Activated effector memory CD4-positive, alpha-beta T cell treated with Interleukin-2 at 50 U/mL for 16 hours (primary cell): ENCODE measurements around the gene KLF9.
A peak's percentile ranks its signal among the peaks of the same experiment; 100 is the strongest.

Experiments
- DNase-seq: peaks from one replicate; pipeline ENCODE4 v3.0.0-alpha.2; 2020

Gene KLF9

DNA sequence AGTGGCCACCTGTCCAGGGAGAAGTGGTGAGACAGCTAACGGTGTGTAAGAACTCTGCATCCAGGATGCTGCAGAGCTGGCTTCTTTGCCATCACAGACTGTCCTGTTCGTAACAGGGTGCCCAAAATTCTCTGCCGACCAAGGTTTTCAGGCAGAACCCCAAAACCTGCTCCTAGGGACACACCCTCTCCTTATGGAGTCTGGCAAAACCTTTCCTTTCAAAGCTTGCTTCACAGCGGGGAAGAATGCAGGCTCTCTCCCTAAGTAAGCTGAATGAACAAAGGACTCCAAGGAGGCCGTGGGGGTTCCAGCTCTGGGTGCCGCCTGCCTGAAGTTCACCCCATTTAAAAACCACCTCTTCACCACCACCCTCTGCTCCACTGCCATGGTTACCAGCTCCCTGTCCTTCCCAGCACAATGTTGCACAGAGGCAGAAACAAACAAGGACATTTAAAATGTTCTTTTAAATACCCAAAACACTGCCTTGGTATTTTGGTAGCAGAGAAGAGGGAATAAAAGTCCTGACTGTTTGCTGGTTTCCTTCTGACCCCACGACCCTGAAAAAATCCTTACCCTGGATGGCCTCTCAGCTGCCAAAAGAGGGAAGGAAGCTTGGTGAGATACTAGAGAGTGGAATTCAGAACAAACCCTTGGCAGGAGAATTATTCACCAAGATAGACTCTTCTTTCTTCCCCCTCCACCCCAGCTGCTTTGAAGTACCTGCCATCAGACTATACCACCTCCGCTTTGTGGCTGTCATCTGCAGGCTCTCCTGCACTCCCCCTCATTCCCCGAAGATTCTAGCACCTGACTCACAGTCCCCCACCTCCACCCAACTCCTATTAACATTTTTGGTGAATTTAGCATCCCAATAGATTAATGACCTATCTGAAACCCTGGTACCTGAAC, 7.1 kb upstream of the KLF9 start:
- no peak for DNase-seq

DNA sequence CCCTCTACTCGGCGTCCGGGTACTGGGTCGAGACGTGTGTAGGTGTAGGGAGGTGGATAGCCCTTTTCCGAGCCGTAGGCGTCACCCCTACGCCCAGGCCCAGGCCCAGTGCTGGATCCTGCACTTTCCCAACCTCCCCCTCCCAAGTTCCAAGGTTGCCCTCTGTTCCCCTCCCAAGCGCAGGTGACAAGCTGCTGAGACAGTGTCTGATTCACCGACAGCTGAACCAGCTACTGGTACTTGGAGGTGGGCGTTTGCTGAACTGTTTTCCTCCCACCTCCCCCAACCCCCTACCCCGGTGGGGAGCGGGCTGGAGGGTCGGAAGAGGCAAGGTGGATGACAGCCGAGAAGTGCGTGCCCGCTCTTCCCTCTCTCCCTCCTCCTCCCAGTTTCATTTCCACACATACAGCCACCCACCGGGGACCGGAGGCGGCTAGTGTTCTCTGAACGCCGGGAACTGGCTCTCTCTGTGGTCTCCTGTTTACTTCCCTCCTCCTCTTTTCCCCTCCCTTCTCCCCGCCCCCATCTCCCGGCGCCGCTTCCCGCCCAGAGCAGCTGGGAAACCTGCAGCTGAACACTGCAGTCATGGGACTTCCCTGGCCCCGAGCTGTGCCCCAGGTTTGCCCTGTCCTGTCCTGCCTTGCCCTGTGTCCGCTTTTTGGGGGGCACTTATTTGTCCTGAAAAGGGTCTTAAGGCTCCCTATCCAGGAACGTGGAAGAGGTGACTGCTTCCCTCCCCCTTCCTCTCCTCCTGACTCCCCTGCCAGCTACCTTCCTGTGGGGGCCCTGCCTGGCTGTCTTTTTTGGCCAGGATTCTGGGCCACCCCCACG, 6.2 kb upstream of the KLF9 start:
- DNase-seq, result peak; percentile 31

DNA sequence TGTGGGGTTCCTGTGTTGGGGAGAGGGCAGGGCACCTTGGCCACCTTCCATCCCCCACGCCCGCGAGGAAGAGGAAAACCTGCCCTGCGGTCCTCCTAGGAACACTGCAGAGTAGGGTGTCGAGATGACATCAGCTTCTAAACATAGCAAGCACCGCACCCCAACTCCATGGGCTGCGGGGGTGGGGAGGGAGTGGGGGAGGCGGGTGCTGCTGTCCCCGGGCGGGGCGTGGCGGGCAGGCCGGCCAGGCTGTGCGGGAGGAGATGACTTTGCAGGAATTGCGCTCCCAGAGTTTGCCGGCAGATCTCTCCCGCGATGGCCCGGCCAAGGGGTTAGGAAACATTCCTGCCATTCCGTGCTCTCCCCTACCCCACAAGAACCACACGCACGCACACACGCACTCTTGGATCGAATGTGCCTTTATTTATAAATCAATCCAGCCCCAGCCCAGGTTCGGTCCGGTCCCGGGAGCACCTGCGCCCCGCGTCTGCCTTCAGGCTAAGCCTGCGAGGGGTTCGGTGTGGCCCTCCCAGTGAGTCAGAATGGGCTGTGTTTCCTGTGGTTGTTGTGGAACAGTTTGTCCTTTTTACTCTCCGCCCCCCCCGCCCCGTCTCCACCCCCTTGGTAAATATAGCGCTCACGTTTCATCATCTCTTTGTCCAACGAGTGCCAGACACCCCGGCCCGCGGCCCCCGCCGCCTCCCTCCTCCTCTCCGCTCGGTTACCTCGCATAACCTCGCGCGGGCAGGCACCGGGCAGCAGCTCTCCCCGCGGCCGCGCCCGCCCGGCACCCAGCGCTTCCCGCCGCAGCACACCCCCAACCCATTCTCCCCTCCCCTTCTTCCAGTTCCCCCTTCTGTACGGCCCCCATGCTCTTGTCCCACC, 5.3 kb upstream of the KLF9 start:
- DNase-seq, result peak; percentile 81

DNA sequence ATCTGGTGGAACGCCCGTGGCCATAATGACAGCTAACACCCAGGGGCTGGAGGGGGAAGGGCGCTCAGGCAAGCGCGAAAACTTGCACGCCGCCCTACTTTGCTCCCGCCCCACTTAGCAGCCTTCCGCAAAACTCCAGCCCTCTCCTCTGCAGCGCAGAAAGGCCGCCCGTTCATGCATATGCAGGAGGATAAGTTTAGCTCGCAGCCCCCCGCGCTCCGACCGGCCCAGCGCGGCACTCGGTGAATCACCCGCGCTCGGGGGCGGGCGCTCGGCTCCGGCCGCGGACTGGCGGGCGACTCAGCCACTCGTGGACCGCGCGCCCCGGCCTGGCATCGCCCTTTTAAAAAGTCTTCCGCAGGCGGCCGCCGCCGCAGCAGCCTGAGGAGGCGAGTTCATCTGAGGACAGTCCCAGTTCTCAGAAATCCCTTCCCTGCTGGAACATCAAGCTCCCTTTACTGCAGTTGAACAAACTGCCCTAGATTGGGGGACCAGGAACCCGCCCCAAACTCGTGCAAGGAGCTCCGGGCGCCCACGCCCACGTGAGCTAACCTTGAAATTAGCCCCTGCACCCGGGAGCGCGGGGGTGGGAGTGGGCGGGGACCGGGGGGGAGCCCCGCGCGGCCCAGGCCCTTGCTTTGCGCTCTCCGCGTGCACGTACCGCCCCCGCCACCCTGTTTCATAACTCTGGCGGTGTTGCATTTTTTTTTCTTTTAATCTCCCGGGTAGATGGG, 4.5 kb upstream of the KLF9 start:
- peak; percentile 78 for DNase-seq

DNA sequence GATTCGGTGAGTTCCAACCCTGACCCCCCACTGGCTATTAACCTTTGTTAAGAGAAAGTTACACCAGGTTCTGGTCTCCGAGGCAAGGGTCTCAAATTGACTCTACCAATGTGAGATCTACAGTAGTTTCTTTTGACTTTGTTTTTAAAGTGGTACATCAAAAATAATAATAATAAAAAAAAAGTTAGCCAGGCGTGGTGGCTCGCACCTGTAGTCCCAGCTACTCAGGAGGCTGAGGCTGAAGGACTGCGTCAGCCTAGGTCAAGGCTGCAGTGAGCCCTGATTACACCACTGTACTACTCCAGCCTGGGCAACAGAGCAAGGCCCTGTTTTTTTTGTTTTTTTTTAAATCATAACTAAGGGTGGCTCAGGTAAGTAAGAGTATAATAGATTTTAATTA, 1.0 kb upstream of the KLF9 start:
- DNase-seq, result no peak

DNA sequence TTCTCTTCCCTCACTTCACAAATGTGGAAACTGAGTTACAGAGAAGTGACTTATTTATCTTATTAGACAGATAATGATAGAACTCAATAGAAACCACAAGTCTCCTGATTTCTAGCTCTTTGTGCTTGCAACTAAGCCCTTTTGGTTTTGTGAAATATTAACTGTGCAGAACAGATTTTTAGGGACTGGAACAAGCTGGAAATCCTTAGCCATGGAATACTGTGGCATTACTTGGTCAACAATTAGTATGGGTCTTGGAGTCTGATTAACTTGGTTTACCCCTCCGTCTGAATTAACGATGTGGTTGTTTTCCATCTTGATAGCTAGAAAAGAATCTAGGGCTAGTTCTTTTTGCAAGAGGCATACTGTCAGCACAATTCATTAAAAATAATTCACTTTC, 584 bp upstream of the KLF9 start:
- DNase-seq, result no peak

DNA sequence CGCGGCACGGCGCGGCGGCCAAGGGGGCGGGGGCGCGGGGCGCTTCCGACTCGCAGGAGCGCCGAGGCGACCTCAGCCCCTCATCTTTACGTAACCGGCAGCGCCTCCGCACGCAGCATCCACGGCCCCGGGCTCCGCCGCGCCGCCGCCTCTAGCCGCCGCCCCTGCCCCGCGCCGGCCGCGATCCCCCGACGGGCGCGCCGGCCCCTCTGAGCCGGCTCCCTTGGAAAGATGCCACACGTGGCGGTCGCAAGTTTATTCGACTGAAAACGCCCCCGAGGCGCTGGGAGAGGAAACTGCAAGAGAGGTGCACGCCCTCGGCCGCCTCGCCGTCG, 1.0 kb downstream of the KLF9 start:
- no peak for DNase-seq

DNA sequence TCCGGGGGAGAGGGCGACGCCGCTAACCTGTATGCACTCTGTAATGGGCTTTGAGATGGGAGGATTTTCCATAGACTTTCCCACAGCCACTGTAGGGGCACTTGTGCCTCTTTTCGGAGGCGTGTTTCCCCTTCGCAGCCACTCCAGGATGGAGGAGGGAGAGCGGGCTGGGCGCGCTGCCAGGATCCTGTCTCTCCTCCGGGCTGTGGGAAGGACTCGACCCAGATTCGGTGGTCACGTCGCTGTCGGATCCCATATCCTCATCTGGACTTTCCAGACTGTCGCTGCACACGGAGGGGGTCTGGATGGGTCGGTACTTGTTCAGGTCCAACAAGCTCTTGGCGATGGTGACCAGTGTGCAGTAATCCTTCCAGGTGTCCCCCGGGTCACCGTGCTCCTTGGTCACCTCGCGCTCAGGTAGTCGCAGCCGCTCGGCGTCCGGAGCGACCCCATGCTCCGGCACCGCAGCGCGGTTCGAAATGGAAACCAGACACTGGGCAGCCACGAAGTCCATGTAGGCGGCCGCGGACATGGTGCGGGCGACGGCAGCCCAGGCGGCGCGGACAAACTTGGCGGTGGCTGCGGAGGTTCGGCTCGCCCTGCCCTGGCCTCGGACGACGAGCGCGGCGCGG, 1.5 kb downstream of the KLF9 start:
- DNase-seq, result peak; percentile 36

DNA sequence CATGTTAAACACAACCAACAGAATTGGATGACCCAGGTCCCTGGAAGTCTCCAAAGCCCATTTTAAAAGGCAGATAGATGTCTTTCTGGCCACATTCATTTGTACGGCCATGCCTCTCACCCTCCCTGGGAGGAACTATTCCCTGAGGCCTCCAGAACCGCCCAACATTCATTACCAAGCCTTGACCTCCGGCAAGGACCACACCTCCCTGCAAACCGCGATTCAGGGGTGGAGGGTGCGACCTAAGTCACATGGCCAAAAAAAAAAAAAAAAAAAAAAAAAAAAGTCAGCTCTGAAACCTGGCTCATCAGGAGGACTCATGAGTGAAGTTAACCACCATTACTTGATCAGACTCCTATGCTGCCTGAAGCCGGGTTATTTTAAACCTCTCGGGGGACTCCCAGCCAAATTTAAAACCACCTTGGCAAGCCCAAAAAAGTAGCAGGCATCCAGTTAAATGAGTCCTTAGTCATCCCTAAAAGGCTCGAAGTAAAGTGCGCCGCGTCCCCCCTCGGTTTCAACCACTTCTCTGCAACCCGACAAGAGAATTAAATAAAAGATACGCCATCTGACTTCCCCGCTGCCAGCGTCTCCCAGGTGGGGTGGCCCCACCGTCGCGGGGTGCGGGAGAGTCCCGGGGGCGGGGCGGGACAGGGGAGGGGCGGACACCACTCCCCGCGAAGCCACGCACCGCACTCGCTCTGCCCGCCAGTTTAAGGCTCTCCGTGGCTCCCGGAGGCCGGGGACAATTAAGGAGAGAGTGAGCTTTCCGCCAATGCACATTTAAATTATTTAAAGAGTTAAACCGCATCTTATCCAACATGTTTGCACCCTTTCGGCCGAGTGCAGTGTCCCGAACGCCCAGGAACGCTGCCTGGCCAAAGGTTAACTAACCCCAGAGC, 2.3 kb downstream of the KLF9 start:
- peak; percentile 56 for DNase-seq

DNA sequence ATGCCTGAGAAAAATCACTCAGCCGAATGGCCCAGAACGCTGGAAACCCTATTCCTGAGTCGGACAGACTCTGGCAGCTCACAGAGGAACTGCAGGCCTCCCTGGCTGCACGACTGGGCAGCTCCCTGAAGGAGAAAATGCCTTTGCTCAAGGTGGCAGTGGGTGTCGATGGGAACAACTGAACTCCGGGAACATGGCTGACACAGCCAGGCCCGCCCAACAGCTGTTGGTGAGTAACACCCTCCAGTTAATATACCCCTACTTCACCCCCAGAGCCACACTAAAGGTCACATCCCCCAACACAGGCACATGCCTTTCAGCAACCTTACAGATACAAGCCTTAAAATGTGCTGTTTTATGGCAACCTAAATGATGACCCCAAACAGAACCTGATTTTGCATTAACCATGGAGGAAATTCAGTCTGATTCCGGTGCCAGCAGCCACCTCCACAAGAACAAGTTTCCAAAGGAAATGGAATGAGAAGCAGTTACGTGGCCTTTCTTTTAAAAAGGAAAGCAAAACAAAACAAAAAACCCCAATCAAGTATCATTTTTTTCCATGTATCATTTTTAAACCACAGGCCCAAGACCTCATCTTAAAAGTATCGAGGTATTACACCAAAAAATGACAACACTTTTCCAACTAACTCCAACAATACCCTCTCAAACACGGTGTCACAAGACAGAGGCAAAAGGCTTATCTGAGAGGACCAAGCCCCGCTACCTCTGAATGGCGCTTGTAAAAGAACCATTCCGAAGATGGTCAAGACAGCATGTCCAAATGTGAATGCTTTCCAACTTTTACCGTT, 3.1 kb downstream of the KLF9 start:
- no peak for DNase-seq

DNA sequence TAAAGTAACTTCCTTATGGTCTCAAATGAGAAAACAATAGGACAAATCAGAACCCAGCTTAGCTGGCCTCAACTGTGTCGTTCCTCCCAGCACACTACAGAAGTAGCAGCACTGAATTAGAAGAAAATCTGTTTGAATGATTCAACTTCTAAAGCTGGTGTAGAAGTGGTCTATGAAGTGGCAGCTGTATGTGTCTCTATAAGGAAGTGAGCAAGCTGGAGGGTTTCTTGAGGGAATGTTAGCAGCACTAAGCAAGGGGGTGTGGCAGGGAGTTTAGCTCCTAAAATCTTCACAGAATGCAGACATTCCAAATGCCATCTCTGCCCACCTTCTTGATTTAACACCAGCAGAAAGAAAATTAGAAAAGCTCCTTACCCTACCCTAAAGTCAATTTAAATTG, 4.1 kb downstream of the KLF9 start:
- no peak for DNase-seq

DNA sequence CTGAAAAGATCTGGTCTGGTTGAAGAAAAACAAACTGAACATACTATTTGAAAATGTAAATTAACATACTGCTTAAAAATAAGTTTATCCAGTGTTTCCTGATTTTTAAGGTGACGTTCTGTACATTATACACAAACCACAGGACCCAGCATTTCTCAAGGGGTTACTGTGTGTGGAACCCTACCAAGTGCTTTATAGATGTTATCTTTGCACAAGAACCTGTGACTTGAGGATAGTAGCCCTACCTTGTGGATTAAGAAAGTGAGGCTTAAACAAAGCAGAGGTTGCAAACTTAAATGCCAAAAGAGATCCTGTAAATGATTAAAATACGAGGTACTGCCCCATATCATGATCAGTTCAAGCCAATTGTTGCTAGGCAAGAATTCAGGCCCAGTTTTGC, 4.7 kb downstream of the KLF9 start:
- DNase-seq, result no peak

DNA sequence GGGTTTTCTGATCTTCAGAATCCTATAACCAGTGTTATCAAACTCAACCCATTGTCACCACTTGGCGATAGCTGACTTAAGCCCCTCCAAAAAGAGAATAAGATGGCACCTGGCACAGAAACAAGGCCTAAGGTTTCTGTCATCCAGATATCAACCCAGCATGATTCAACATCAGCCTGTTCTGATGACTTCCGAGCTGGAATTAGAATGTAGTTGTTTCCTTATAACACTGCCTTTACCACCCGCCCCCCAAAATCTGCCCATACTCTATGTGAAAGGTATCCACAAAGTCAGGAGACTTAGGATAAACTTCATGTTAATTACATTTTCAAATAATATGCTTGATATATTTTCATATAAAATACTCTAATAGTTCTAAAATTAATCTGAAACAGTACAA, 5.2 kb downstream of the KLF9 start:
- DNase-seq, result no peak

DNA sequence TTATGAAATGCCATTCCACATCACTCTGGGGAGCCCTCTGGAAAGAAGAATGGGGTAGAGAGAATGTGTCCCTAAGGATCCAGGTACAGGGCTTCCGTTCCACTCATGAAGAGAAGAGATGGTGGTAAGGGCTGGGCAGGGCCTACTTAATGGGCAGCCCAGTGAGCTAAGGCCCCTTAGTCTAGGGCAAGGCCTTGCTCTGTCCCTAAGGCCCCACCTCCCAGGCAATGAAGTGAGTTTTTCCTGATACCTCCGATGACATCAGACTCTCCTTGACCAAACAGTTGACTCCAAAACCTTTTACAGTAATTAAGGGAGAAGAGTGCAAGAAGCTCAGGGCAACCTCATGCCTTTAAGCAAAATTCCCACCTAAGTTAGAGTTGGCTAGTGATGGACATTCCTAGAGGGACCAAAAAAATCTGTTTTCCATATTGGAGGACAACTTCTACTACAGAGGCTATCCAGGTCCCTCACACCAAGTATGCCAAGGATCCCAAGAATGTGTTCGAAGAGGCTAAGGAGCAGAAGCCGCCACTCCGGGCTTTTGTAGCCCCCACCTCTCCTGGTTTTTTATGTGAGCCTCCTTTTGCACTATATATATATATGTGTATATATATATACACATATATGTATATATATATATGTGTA, 5.9 kb downstream of the KLF9 start:
- no peak for DNase-seq

DNA sequence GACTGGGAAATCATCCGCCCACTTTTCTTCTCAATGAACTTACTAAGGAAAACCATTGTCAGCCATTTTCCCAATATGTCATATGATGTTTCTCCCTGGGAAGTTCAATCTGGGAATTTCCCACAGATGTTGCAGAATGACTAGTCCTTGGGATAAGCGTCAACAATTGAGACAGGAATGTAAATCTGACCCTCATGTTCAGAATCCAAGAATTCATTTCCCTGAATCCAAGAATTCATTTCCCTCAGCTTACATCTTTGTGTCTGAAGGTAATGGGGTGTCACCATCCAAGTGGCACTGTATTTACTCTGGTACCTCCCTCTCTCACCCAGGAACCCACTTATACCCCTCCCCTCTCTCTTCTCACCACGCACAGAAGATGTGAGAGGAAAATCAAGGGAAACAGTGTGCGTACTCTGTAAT, 7.4 kb downstream of the KLF9 start:
- no peak for DNase-seq

DNA sequence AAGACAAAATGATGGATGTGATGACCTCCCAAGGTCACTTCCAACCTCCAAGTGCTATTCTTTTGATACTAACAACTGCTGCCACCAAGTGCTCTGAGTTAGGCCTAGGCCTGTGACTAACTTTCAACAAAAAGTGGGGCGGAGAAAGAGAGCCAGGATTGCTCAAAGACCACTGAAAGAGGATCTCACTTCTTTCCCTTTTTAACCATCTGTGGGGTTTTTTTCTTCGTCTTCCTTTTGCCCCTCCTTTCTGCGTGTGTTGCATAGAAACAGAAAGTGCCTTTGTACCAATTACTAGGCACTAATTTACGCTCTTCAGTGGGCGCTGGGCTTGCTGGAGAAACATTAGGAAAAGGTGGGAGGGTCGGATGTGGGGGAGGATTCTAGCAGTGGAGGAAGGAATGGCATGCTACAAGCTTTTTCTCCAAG, 8.0 kb downstream of the KLF9 start:
- no peak for DNase-seq

DNA sequence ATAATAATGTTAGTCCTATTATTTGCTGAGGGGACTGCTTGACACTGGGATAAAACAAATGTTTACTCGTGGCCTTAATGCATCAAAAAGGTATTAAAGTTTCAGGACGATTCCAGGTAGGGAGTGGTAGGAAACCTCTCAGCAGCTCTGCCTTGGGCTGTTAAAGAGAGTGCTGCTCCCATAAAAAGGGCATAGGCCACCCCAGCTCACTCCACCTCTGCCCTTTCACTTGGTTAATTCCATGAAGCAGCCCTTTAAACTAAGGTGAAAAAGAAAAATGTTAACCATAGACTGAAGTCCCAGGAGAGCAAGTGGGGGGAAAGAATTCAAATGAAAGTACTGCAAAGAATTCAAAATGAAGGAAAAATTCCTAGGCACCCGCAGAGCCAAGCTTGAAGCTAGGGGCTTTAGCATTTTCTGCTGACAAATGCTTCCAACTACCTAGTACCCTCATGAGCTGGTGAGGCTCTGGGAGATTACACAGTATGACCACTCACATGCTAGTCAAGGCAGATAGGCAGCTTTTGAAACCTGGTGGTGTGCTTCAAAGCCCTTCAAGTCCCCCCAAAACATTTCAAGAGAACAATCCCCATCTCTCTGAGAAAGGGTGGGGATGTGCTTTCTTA, 8.5 kb downstream of the KLF9 start:
- DNase-seq, result no peak

DNA sequence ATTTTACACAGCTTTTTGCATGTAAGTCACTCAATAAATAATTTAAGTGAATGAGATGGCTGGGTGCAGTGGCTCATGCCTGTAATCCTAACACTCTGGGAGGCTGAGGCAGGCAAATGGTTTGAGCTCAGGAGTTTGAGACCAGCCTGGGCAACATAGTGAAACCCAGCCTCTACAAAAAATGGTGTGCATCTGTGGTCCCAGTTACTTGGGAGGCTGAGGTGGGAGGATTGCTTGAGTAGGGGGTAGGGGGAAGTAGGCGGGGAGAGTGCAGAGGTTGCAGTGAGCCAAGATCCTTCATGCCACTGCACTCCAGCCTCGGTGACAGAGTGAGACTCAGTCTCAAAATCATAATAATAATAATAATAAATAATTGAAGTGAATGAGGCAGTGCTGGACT, 10.2 kb downstream of the KLF9 start:
- no peak for DNase-seq

DNA sequence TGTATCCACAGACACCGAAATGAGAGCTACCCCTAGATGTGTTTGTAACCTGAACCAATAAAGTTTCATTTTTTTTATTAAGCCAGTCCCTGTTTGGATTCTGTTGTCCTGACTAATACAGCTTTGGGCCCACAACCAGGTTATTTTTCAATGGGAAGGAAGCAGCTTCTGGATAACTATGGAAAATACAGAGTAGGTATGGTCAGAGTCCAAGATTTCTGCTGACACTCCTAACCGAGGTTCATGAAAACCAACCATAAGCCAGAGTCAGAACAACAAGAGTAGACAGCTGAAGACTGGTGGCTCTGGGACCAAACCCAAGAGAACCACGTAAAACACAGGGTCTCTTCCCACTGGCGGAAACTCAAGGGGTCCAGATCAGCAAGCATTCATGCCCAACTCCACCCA, 10.8 kb downstream of the KLF9 start:
- no peak for DNase-seq
